NB4 (cell line): ENCODE results near the gene KLB.
"Not testable (repeated sequence)": the region's sequence is repeated elsewhere in the genome, so short reads cannot be mapped to it uniquely, and the experiment has no call there.

Experiments
- CTCF ChIP-seq: IDR thresholded peaks from one replicate; pipeline ENCODE4 v1.5.1; 2012; ENCODE audit warnings: low read depth, low read length
- MAX ChIP-seq: IDR thresholded peaks from 2 replicates; pipeline ENCODE4 v1.6.1; 2011; ENCODE audit warnings: low read depth, low read length
- MYC ChIP-seq: IDR thresholded peaks from 2 replicates; pipeline ENCODE4 v1.6.1; 2011; ENCODE audit warnings: low read depth, low read length
- POLR2A ChIP-seq: IDR thresholded peaks from 2 replicates; pipeline ENCODE4 v1.6.1; 2011; ENCODE audit warnings: mild to moderate bottlenecking; ENCODE audit not compliant: insufficient read length; ENCODE audit errors: extremely low read depth

DNA sequence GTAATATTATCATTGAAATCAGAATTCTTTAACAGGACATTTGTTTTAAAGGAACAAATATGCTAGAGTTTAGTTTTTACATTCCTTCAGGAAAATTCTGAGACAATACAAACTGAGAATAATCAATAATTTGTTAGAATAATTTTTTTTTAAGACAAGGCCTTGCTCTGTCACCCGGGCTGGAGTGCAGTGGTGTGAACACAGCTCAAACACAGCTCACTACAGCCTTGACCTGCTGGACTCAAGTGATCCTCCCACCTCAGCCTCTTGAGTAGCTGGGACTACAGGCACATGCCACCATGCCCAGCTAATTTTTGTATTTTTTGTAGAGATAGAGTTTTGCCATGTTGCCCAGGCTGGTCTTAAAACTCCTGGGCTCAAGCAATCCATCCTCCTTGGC, 18.6 kb downstream of the KLB start:
- not testable (repeated sequence) for TF ChIP-seq CTCF, MAX, POLR2A, MYC
